Endothelial cell of umbilical vein (primary cell): ENCODE data around the gene PLS1. TPM values are rescaled to one million over a fixed set of nuclear protein-coding genes. Genes with fewer than 3 reads are reported as not detected.

Experiments
- BruUV-seq: library from RNA; stranded (reverse); fragments of 400-500 nt; replicated peaks from 2 replicates; lab custom pipeline; 2021; lab: Mats Ljungman, UMichigan
- CTCF ChIA-PET: fragments of 300-600, 350-600 bp; sonication (Branson Sonifier 250); formaldehyde crosslinking; loops from one replicate; lab custom pipeline; 2021; ENCODE audit warnings: antibody characterized with exemption, inconsistent platforms; lab: Charles Lee
- POLR2A ChIA-PET: fragments of 300-600, 350-600 bp; sonication (Branson Sonifier 250); formaldehyde crosslinking; loops from one replicate; lab custom pipeline; 2021; ENCODE audit warnings: antibody characterized with exemption, inconsistent platforms; lab: Charles Lee
- DNase-seq: peaks from one replicate; pipeline ENCODE4 v3.0.0-alpha.2; 2011; ENCODE audit warnings: low read depth, low spot score
- FAIRE-seq: peaks from 2 replicates; lab custom pipeline; 2011; peaks lifted over from hg19 to GRCh38; lab: Jason Lieb, UNC
- H2AFZ ChIP-seq: 2 replicates; pipeline ENCODE4 v1.6.0; 2012; ENCODE audit warnings: low read depth, low read length, control low read depth, inconsistent platforms
- H3K27ac ChIP-seq: 2 replicates; pipeline ENCODE4 v1.5.1; 2011; ENCODE audit warnings: low read depth, mild to moderate bottlenecking, control low read depth, low read length, moderate library complexity; ENCODE audit not compliant: insufficient read depth
- H3K27me3 ChIP-seq, 2 experiments: 2 replicates each; pipeline versions ENCODE4 v1.6.0 to v1.6.1; 2011; ENCODE audit warnings: low read length in 2 of 2, mixed read lengths in 1 of 2; ENCODE audit not compliant: control insufficient read depth in 2 of 2, insufficient read depth in 2 of 2
- H3K36me3 ChIP-seq, 2 experiments: 2 replicates in 1 of 2; 3 replicates in 1 of 2; pipeline ENCODE4 v1.5.1; 2011; ENCODE audit warnings: low read length in 2 of 2, mild to moderate bottlenecking in 1 of 2, moderate library complexity in 1 of 2; ENCODE audit not compliant: control insufficient read depth in 2 of 2, insufficient read depth in 2 of 2; ENCODE audit errors: extremely low read depth in 1 of 2
- H3K4me1 ChIP-seq: 3 replicates; pipeline ENCODE4 v1.5.1; 2011; ENCODE audit warnings: mild to moderate bottlenecking, low read length; ENCODE audit not compliant: control insufficient read depth, insufficient read depth; ENCODE audit errors: extremely low read depth
- H3K4me2 ChIP-seq: 2 replicates; pipeline ENCODE4 v1.6.1; 2011; ENCODE audit warnings: low read length, control low read depth, mixed read lengths; ENCODE audit not compliant: insufficient read depth
- H3K4me3 ChIP-seq, 3 experiments: fragments of 200-600 bp in 1 of 3; sonication (generic), shearing (Covaris generic) in 1 of 3; replicated peaks in 1 of 3; 2 replicates each; pipeline ENCODE4 v1.5.1; 2011 to 2016; ENCODE audit warnings: control low read depth in 3 of 3, low read length in 3 of 3, mild to moderate bottlenecking in 2 of 3, inconsistent platforms in 1 of 3, low read depth in 1 of 3, moderate library complexity in 1 of 3; ENCODE audit not compliant: insufficient read depth in 1 of 3
- H3K79me2 ChIP-seq: 2 replicates; pipeline ENCODE4 v1.6.0; 2012; ENCODE audit warnings: low read length, inconsistent platforms; ENCODE audit not compliant: control insufficient read depth, insufficient read depth
- H3K9ac ChIP-seq: replicated peaks from 2 replicates; pipeline ENCODE3; 2011; ENCODE audit warnings: low read length, control low read depth; ENCODE audit not compliant: insufficient read depth; ENCODE audit errors: extremely low read depth
- H3K9me1 ChIP-seq: replicated peaks from 3 replicates; pipeline ENCODE4 v1.6.0; 2011; ENCODE audit warnings: mild to moderate bottlenecking, low read length; ENCODE audit not compliant: control insufficient read depth, insufficient read depth; ENCODE audit errors: extremely low read depth
- H3K9me3 ChIP-seq: replicated peaks from 2 replicates; pipeline ENCODE4 v1.5.1; 2012; ENCODE audit warnings: low read length, inconsistent platforms; ENCODE audit not compliant: control insufficient read depth, insufficient read depth
- H4K20me1 ChIP-seq: replicated peaks from 2 replicates; pipeline ENCODE3; 2011; ENCODE audit warnings: mild to moderate bottlenecking, low read length; ENCODE audit not compliant: control insufficient read depth, insufficient read depth; ENCODE audit errors: extremely low read depth
- EZH2 ChIP-seq: IDR thresholded peaks from 2 replicates; pipeline ENCODE4 v1.6.1; 2012; ENCODE audit warnings: borderline replicate concordance, low read depth, mild to moderate bottlenecking, moderate library complexity, low read length, inconsistent platforms; ENCODE audit not compliant: severe bottlenecking
- FOS ChIP-seq: IDR thresholded peaks from 2 replicates; pipeline ENCODE4 v1.6.1; 2011; ENCODE audit warnings: mild to moderate bottlenecking, low read length, moderate library complexity, borderline replicate concordance; ENCODE audit not compliant: insufficient read depth
- GATA2 ChIP-seq: IDR thresholded peaks from 2 replicates; pipeline ENCODE4 v1.7.0; 2011; ENCODE audit warnings: low read depth, mild to moderate bottlenecking, moderate library complexity, mixed read lengths, low read length; ENCODE audit not compliant: insufficient read length, insufficient read depth
- JUN ChIP-seq: IDR thresholded peaks from 2 replicates; pipeline ENCODE4 v1.6.1; 2011; ENCODE audit warnings: borderline replicate concordance, low read depth; ENCODE audit not compliant: insufficient read length, insufficient read depth
- MYC ChIP-seq: IDR thresholded peaks from one replicate; pipeline ENCODE4 v1.6.1; 2011; ENCODE audit warnings: mild to moderate bottlenecking, low read depth, low read length
- POLR2A ChIP-seq: IDR thresholded peaks from 2 replicates; pipeline ENCODE4 v1.6.1; 2012; ENCODE audit warnings: low read depth, mild to moderate bottlenecking, control low read depth, low read length
- POLR2AphosphoS5 ChIP-seq: IDR thresholded peaks from 2 replicates; pipeline ENCODE4 v1.6.1; 2012; ENCODE audit warnings: low read depth, mild to moderate bottlenecking, control low read depth, low read length, moderate library complexity; ENCODE audit not compliant: insufficient read depth
- dilution Hi-C: fragments of 300-500 bp; cut with MboI; formaldehyde crosslinking; loops from one replicate; pipeline ENCODE4 v1.15.0; 2019; ENCODE audit warnings: low sequenced_read_pairs; ENCODE audit not compliant: extremely low pct_ligation_motif_present
- intact Hi-C: fragments of 100-400 bp; cut with micrococcal nuclease; formaldehyde crosslinking; loops from one replicate; pipeline ENCODE4 v1.10.0; 2022
- polyA plus RNA-seq, 4 experiments: library from polyadenylated mRNA; depleted of rRNA in 3 of 4; stranded (reverse) in 3 of 4; unstranded in 1 of 4; fragments of >200 nt; gene quantifications; 2 replicates each; pipeline versions ENCODE4 v1.2.1 to v1.2.3, GENCODE V29; 2011 to 2012; ENCODE audit warnings: missing spikeins in 1 of 4
- total RNA-seq: library from RNA; stranded (reverse); gene quantifications from 2 replicates; pipeline ENCODE4 v1.2.3, GENCODE V29; 2021
- TF ChIP-seq, protein P1 (sequence below): IDR thresholded peaks from 2 replicates; pipeline ENCODE4 v1.6.1; 2011; ENCODE audit not compliant: insufficient read depth, insufficient read length
- TF ChIP-seq, protein P2 (sequence below), 2 donors: IDR thresholded peaks; 1 replicate in 1 of 2; 2 replicates in 1 of 2; pipeline ENCODE4 v1.5.1; 2011; ENCODE audit warnings: low read length in 2 of 2, mild to moderate bottlenecking in 2 of 2, moderate library complexity in 2 of 2, control low read depth in 1 of 2, inconsistent platforms in 1 of 2, low read depth in 1 of 2; ENCODE audit not compliant: insufficient read depth in 1 of 2; ENCODE audit errors: extremely low read depth in 1 of 2

PLS1 gene
- total and polyA plus RNA-seq, 2 donors (not counting 3 experiments of a cell fraction or from before 2014, with no cell fraction given): 0.59 to 1.3 TPM

DNA sequence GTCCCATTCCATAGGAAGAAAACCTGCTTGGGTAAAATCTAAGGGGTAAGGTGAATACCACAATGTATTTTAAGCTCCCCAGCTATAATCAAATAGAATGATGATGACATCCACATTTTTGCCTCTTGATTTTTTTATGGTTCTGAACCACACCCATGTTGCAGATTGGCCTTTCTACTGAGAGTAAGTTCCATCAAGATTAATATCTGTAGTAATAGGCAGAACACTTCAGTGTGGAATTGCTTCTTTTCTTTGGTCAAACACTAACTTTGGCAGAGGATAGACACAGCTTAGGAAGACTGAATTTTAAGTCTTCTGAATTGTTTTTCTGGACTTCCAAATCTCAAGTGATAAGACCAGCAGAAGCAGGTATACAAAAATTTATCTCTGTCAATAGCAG is 27.0 kb downstream of the PLS1 start:
- BruUV-seq: no TSS peak
- DNase-seq: no peak
- H3K27ac ChIP-seq: no peak overlapping the region
- dilution Hi-C loops: no loop called here
- no peaks in the 10 kb centered on the region for H3K9me1 ChIP-seq
- ChIA-PET CTCF (no interaction called here), POLR2A (no interaction called here)
- no peak for TF ChIP-seq GATA2
- no peak for TF ChIP-seq FOS
- TF ChIP-seq, protein P1, sequence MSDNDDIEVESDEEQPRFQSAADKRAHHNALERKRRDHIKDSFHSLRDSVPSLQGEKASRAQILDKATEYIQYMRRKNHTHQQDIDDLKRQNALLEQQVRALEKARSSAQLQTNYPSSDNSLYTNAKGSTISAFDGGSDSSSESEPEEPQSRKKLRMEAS: no peak
- no peak for TF ChIP-seq POLR2A
- TF ChIP-seq, protein P2, sequence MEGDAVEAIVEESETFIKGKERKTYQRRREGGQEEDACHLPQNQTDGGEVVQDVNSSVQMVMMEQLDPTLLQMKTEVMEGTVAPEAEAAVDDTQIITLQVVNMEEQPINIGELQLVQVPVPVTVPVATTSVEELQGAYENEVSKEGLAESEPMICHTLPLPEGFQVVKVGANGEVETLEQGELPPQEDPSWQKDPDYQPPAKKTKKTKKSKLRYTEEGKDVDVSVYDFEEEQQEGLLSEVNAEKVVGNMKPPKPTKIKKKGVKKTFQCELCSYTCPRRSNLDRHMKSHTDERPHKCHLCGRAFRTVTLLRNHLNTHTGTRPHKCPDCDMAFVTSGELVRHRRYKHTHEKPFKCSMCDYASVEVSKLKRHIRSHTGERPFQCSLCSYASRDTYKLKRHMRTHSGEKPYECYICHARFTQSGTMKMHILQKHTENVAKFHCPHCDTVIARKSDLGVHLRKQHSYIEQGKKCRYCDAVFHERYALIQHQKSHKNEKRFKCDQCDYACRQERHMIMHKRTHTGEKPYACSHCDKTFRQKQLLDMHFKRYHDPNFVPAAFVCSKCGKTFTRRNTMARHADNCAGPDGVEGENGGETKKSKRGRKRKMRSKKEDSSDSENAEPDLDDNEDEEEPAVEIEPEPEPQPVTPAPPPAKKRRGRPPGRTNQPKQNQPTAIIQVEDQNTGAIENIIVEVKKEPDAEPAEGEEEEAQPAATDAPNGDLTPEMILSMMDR (IDR thresholded peaks at IDR 0.05; ENCODE audit: extremely low read depth in 1 of 2, insufficient read depth in 1 of 2, low read depth in 1 of 2, low read length in 2 of 2): no peak
- no peak for TF ChIP-seq EZH2
- TF ChIP-seq POLR2AphosphoS5: no peak
- no peak for TF ChIP-seq MYC
- TF ChIP-seq JUN: no peak
- no peak overlapping the region for H2AFZ ChIP-seq
- no peaks in the 10 kb centered on the region for H4K20me1 ChIP-seq
- H3K79me2 ChIP-seq: no peaks in the 10 kb centered on the region
- intact Hi-C loops: no loop called here
- H3K9ac ChIP-seq: no peak overlapping the region
- peaks cover 13% of the 10 kb centered on the region for H3K4me1 ChIP-seq
- H3K27me3 ChIP-seq: no peaks in the 10 kb centered on the region
- H3K4me3 ChIP-seq: no peak overlapping the region
- FAIRE-seq: no peak
- no peaks in the 10 kb centered on the region for H3K36me3 ChIP-seq
- no peak overlapping the region for H3K4me2 ChIP-seq
- no peaks in the 10 kb centered on the region for H3K9me3 ChIP-seq
